ENCODE results near the gene KIF3A.

DNA sequence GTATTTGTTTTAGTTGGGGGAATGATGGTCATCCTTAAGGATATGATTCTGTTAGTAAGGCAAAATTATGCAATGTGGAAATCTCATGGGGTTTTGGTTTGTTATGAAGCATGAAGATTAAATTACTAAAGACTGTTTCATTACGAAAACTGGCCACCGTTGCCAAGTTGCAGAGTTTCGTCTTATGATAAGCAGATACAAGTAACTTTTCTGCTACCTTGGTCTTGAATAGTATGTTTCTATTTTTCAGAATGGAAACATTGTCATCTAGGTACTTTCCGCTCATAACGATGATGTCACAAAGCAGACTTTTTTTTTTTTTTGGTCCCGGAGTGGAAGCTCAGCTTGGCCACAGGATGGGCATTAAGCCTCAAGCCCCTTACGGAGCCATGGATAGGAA, 14.1 kb upstream of the KIF3A start:
- TF ChIP-seq, protein P1, sequence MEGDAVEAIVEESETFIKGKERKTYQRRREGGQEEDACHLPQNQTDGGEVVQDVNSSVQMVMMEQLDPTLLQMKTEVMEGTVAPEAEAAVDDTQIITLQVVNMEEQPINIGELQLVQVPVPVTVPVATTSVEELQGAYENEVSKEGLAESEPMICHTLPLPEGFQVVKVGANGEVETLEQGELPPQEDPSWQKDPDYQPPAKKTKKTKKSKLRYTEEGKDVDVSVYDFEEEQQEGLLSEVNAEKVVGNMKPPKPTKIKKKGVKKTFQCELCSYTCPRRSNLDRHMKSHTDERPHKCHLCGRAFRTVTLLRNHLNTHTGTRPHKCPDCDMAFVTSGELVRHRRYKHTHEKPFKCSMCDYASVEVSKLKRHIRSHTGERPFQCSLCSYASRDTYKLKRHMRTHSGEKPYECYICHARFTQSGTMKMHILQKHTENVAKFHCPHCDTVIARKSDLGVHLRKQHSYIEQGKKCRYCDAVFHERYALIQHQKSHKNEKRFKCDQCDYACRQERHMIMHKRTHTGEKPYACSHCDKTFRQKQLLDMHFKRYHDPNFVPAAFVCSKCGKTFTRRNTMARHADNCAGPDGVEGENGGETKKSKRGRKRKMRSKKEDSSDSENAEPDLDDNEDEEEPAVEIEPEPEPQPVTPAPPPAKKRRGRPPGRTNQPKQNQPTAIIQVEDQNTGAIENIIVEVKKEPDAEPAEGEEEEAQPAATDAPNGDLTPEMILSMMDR (IDR thresholded peaks at IDR 0.05; ENCODE audit: insufficient read depth, low read depth, low read length) = no peak
- TF ChIP-seq EZH2 (IDR thresholded peaks at IDR 0.05; ENCODE audit: insufficient read depth, low read length) = no peak

Measured in astrocyte (in vitro differentiated cells and primary cell).